Mesenteric fat pad (tissue), 1 donor: Measurements from ENCODE around the gene GRID1. TPM values are rescaled to one million over a fixed set of nuclear protein-coding genes. Genes with fewer than 3 reads are reported as not detected.

Experiments
- DNase-seq: peaks from one replicate; pipeline ENCODE4 v3.0.0-alpha.2; 2020; ENCODE audit warnings: low spot score
- total RNA-seq: library from RNA; stranded (reverse); fragmentation: NEBNext Ultra II Directional; extraction: Animal tissue kit (Norgen Biotek cat#: 25700); gene quantifications from one replicate; pipeline ENCODE4 v1.2.1, GENCODE V29; 2021
- donor health status: DM: yes; HTN: yes; CAD: no.

GRID1 gene
- total RNA-seq, 1 donor from 2014 or later, result 2.1 TPM

- no peak for DNase-seq
Measured at GRCh38 chr10:86025509-86025908, 341.1 kb downstream of the GRID1 start.

GRCh38 chr10:86024281-86025041 is 342.1 kb downstream of the GRID1 start:
- DNase-seq, result no peak

GRCh38 chr10:86023931-86024280 is 342.7 kb downstream of the GRID1 start:
- DNase-seq, result no peak

GRCh38 chr10:86023336-86023735 is 343.3 kb downstream of the GRID1 start:
- no peak for DNase-seq

GRCh38 chr10:86022906-86023305 is 343.7 kb downstream of the GRID1 start:
- DNase-seq, result no peak

GRCh38 chr10:86020134-86020533 is 346.5 kb downstream of the GRID1 start:
- DNase-seq, result no peak

- no peak for DNase-seq
Measured at GRCh38 chr10:86019141-86019540, 347.5 kb downstream of the GRID1 start.

- no peak for DNase-seq
Measured at GRCh38 chr10:86018735-86019058, 347.9 kb downstream of the GRID1 start.

- no peak for DNase-seq
Measured at GRCh38 chr10:86017841-86018734, 348.5 kb downstream of the GRID1 start.

GRCh38 chr10:86013568-86013967 is 353.0 kb downstream of the GRID1 start:
- DNase-seq, result no peak

- DNase-seq, result no peak
Measured at GRCh38 chr10:86007171-86007570, 359.4 kb downstream of the GRID1 start.

GRCh38 chr10:86004337-86004736 is 362.3 kb downstream of the GRID1 start:
- no peak for DNase-seq

- no peak for DNase-seq
Measured at GRCh38 chr10:86003201-86003621, 363.4 kb downstream of the GRID1 start.

- no peak for DNase-seq
Measured at GRCh38 chr10:86001521-86001920, 365.1 kb downstream of the GRID1 start.

GRCh38 chr10:85997544-85997943 is 369.1 kb downstream of the GRID1 start:
- DNase-seq, result no peak

GRCh38 chr10:85995791-85996190 is 370.8 kb downstream of the GRID1 start:
- DNase-seq, result no peak

- no peak for DNase-seq
Measured at GRCh38 chr10:85993840-85994507, 372.6 kb downstream of the GRID1 start.

- DNase-seq, result no peak
Measured at GRCh38 chr10:85993140-85993539, 373.5 kb downstream of the GRID1 start.

- DNase-seq, result no peak
Measured at GRCh38 chr10:85992324-85992723, 374.3 kb downstream of the GRID1 start.

GRCh38 chr10:85986777-85987176 is 379.8 kb downstream of the GRID1 start:
- DNase-seq, result no peak

GRCh38 chr10:85983051-85983450 is 383.5 kb downstream of the GRID1 start:
- no peak for DNase-seq

GRCh38 chr10:85979598-85979997 is 387.0 kb downstream of the GRID1 start:
- no peak for DNase-seq
